ENCODE data around the gene ZNF592. TPM values are rescaled to one million over a fixed set of nuclear protein-coding genes. Genes with fewer than 3 reads are reported as not detected.

Gene ZNF592
- total and polyA plus RNA-seq, 7 donors, result 6.0 to 20.4 (median 13.6) TPM

GRCh38 chr15:84714372-84714771 lies 34.0 kb upstream of the ZNF592 start:
- WGBS, 2 donors, result 40 to 72% methylated on average over 5 of the region's 5 CpGs
- H3K27me3 ChIP-seq, result no peaks in the 10 kb centered on the region
- H3K9me3 ChIP-seq, result no peaks in the 10 kb centered on the region
- no peak for DNase-seq
- H3K4me1 ChIP-seq, result peaks cover 0 to 28% (median 24%) of the 10 kb centered on the region in 4 donors
- TF ChIP-seq CTCF (IDR thresholded peaks at IDR 0.05) (no peak), POLR2A (IDR thresholded peaks at IDR 0.05) (no peak)
- H3K36me3 ChIP-seq, result peaks cover 0 to 22% (median 1%) of the 10 kb centered on the region in 4 donors
- peak overlapping the region in 2 of 4 donors; percentile 80 to 87 for H3K4me3 ChIP-seq
- intact Hi-C loops (cut with DNase I), result loop anchor here (2.0 to 10.0 kb wide), 2 partner anchors 56 to 130 kb away; partner anchors contain the start of gene NMB
- no peak overlapping the region for H3K27ac ChIP-seq

- peaks cover 0 to 17% (median 1%) of the 10 kb centered on the region in 4 donors for H3K36me3 ChIP-seq
- no peaks in the 10 kb centered on the region for H3K9me3 ChIP-seq
- TF ChIP-seq POLR2AphosphoS5 (IDR thresholded peaks at IDR 0.05) (no peak), POLR2A (IDR thresholded peaks at IDR 0.05) (no peak), EP300 (IDR thresholded peaks at IDR 0.05) (no peak), CTCF (IDR thresholded peaks at IDR 0.05) (no peak)
- H3K27ac ChIP-seq, result peak overlapping the region; percentile 86 to 95 (median 94)
- no peaks in the 10 kb centered on the region for H3K27me3 ChIP-seq
- peaks cover 0 to 28% (median 24%) of the 10 kb centered on the region in 4 donors for H3K4me1 ChIP-seq
- DNase-seq, result no peak
- intact Hi-C loops (cut with DNase I), result loop anchor here (2.0 to 10.0 kb wide), 2 partner anchors 56 to 130 kb away; partner anchors contain the start of gene NMB
- H3K4me3 ChIP-seq, result peak overlapping the region; percentile 71 to 87 (median 76)
- WGBS, 2 donors, result 15 to 55% methylated on average over 3 of the region's 3 CpGs
These were observed 33.6 kb upstream of the ZNF592 start for GRCh38 chr15:84714821-84715220.

GRCh38 chr15:84715441-84716035 lies 32.9 kb upstream of the ZNF592 start:
- peak; percentile 67 for DNase-seq
- TF ChIP-seq POLR2AphosphoS5 (IDR thresholded peaks at IDR 0.05) (no peak), POLR2A (IDR thresholded peaks at IDR 0.05) (no peak), EP300 (IDR thresholded peaks at IDR 0.05) (no peak), CTCF (IDR thresholded peaks at IDR 0.05) (no peak)
- Histone ChIP-seq H3K27me3 (no peaks in the 10 kb centered on the region), H3K27ac (peak overlapping the region; percentile 86 to 95 (median 94)), H3K4me3 (peak overlapping the region; percentile 71 to 87 (median 76)), H3K9me3 (no peaks in the 10 kb centered on the region), H3K4me1 (peaks cover 0 to 28% (median 24%) of the 10 kb centered on the region in 4 donors), H3K36me3 (peaks cover 0 to 10% (median 0%) of the 10 kb centered on the region in 4 donors)
- intact Hi-C loops (cut with DNase I), result loop anchor here (1.0 to 10.0 kb wide), 3 partner anchors 32 to 129 kb away; partner anchors contain the start of gene NMB
- WGBS, 2 donors, result 0 to 1% methylated on average over 36 of the region's 36 CpGs

- Histone ChIP-seq H3K27me3 (no peaks in the 10 kb centered on the region), H3K4me3 (peak within 1 kb of the TSS; percentile 71 to 87 (median 76)), H3K4me1 (peaks cover 0 to 28% (median 24%) of the 10 kb centered on the region in 4 donors), H3K9me3 (no peaks in the 10 kb centered on the region), H3K36me3 (peaks cover 0 to 4% (median 0%) of the 10 kb centered on the region in 4 donors), H3K27ac (peak within 1 kb of the TSS; percentile 86 to 95 (median 94))
- 0% methylated on average over 57 of the region's 57 CpGs for WGBS, 2 donors
- TF ChIP-seq EP300 (IDR thresholded peaks at IDR 0.05) (no peak), POLR2AphosphoS5 (IDR thresholded peaks at IDR 0.05) (peak; percentile 75 to 92 (median 81)), POLR2A (IDR thresholded peaks at IDR 0.05) (peak; percentile 60 to 86), CTCF (IDR thresholded peaks at IDR 0.05) (no peak)
- intact Hi-C loops (cut with DNase I), result loop anchor here (1.0 to 10.0 kb wide), 2 partner anchors 31 to 129 kb away; no protein-coding TSS in a partner anchor
- peak; percentile 96 for DNase-seq
These were observed 32.2 kb upstream of the ZNF592 start, which contains the start of gene SEC11A for GRCh38 chr15:84716036-84716732. SEC11A (minus strand) TSS chr15:84716139; CDS start chr15:84716075, 64 bp downstream.

Measured in sigmoid colon (tissue), 7 donors.